GM18861 (cell line): ENCODE measurements around the gene FAM110C.
"Not testable (repeated sequence)": the region's sequence is repeated elsewhere in the genome, so short reads cannot be mapped to it uniquely, and the experiment has no call there.

Source experiments
- ATAC-seq: cut with Tn5 transposase; IDR thresholded peaks from one replicate; pipeline ENCODE4 v1.9.1; 2021; ENCODE audit not compliant: unreplicated experiment

FAM110C gene

GRCh38 chr2:46471-47345 lies at the start of gene FAM110C:
TSS of gene FAM110C (minus strand) at chr2:46505. CDS start at chr2:46385, 120 bp downstream.
- no peak for ATAC-seq

- no peak for ATAC-seq
Observed at GRCh38 chr2:92326-92725, 46.0 kb upstream of the FAM110C start.

GRCh38 chr2:90645-91312 lies 44.5 kb upstream of the FAM110C start:
- ATAC-seq = no peak

GRCh38 chr2:85761-86160 lies 39.5 kb upstream of the FAM110C start:
- no peak for ATAC-seq

GRCh38 chr2:84121-84520 lies 37.8 kb upstream of the FAM110C start:
- no peak for ATAC-seq

GRCh38 chr2:80971-81736 lies 34.8 kb upstream of the FAM110C start:
- no peak for ATAC-seq

- ATAC-seq = no peak
Observed at GRCh38 chr2:80378-80777, 34.1 kb upstream of the FAM110C start.

GRCh38 chr2:71309-72035 lies 25.2 kb upstream of the FAM110C start:
- ATAC-seq = no peak

- no peak for ATAC-seq
Observed at GRCh38 chr2:69366-70344, 23.4 kb upstream of the FAM110C start.

- ATAC-seq = not testable (repeated sequence)
Observed at GRCh38 chr2:68637-69036, 22.3 kb upstream of the FAM110C start.

GRCh38 chr2:66853-67252 lies 20.5 kb upstream of the FAM110C start:
- ATAC-seq = no peak

GRCh38 chr2:65121-65520 lies 18.8 kb upstream of the FAM110C start:
- ATAC-seq = no peak

GRCh38 chr2:55587-56448 lies 9.5 kb upstream of the FAM110C start:
- ATAC-seq = no peak

- ATAC-seq = no peak
Observed at GRCh38 chr2:51613-52012, 5.3 kb upstream of the FAM110C start.

- ATAC-seq = no peak
Observed at GRCh38 chr2:47737-48136, 1.4 kb upstream of the FAM110C start.

GRCh38 chr2:47346-47725 lies 1.0 kb upstream of the FAM110C start:
- ATAC-seq = no peak

GRCh38 chr2:46131-46470 lies 204 bp downstream of the FAM110C start:
- ATAC-seq = no peak

- no peak for ATAC-seq
Observed at GRCh38 chr2:45342-46130, 769 bp downstream of the FAM110C start.
